Measurements from ENCODE around the gene ZYG11B. TPM values are rescaled to one million over a fixed set of nuclear protein-coding genes. Genes with fewer than 3 reads are reported as not detected.
"Not testable (repeated sequence)": the region's sequence is repeated elsewhere in the genome, so short reads cannot be mapped to it uniquely, and the experiment has no call there.

ZYG11B gene
- total and polyA plus RNA-seq, 2 experiments from 2014 or later: 14.0 to 40.4 TPM

GRCh38 chr1:52862666-52863458 lies 136.6 kb downstream of the ZYG11B start:
- no peaks in the 10 kb centered on the region for H3K4me1 ChIP-seq (ENCODE audit: low read depth)
- no peak overlapping the region for H3K4me3 ChIP-seq
- H3K36me3 ChIP-seq: no peaks in the 10 kb centered on the region
- no peaks in the 10 kb centered on the region for H3K27me3 ChIP-seq
- H3K9me3 ChIP-seq (ENCODE audit: low read depth): no peaks in the 10 kb centered on the region
- TF ChIP-seq CTCF (IDR thresholded peaks at IDR 0.05; ENCODE audit: low read depth, low read length): no peak
- no peak overlapping the region for H3K27ac ChIP-seq
- no peak for DNase-seq (ENCODE audit: low read depth in 1 of 2, low spot score in 1 of 2)

- TF ChIP-seq CTCF (IDR thresholded peaks at IDR 0.05; ENCODE audit: low read depth, low read length): no peak
- Histone ChIP-seq H3K36me3 (no peaks in the 10 kb centered on the region), H3K9me3 (ENCODE audit: low read depth) (no peaks in the 10 kb centered on the region), H3K27me3 (no peaks in the 10 kb centered on the region), H3K4me3 (no peak overlapping the region), H3K4me1 (ENCODE audit: low read depth) (no peaks in the 10 kb centered on the region), H3K27ac (no peak overlapping the region)
- DNase-seq (ENCODE audit: low read depth in 1 of 2, low spot score in 1 of 2): no peak
These were observed 141.0 kb downstream of the ZYG11B start for GRCh38 chr1:52867087-52867863.

GRCh38 chr1:52869727-52870126 lies 143.5 kb downstream of the ZYG11B start:
- H3K9me3 ChIP-seq (ENCODE audit: low read depth); H3K36me3 ChIP-seq; H3K4me3 ChIP-seq; DNase-seq (ENCODE audit: low read depth in 1 of 2, low spot score in 1 of 2); H3K27ac ChIP-seq; H3K27me3 ChIP-seq; H3K4me1 ChIP-seq (ENCODE audit: low read depth): not testable (repeated sequence)

GRCh38 chr1:52876843-52877242 lies 150.6 kb downstream of the ZYG11B start:
- Histone ChIP-seq H3K4me3 (no peak overlapping the region), H3K27me3 (no peaks in the 10 kb centered on the region), H3K4me1 (ENCODE audit: low read depth) (no peaks in the 10 kb centered on the region), H3K9me3 (ENCODE audit: low read depth) (no peaks in the 10 kb centered on the region), H3K27ac (no peak overlapping the region), H3K36me3 (no peaks in the 10 kb centered on the region)
- no peak for DNase-seq (ENCODE audit: low read depth in 1 of 2, low spot score in 1 of 2)
- TF ChIP-seq CTCF (IDR thresholded peaks at IDR 0.05; ENCODE audit: low read depth, low read length): no peak

Other genes with a start within 250 kb of the ZYG11B start
- gene TUT4, start 173.4 kb upstream of the ZYG11B start, total RNA-seq: 44.5 and 93.3 TPM in 2 replicates
- 42.6 and 73.5 TPM in 2 replicates for gene TUT4, start 173.4 kb upstream of the ZYG11B start, polyA plus RNA-seq
- gene GPX7, start 124.1 kb upstream of the ZYG11B start, total RNA-seq: 38.8 and 45.0 TPM in 2 replicates
- gene GPX7, start 124.1 kb upstream of the ZYG11B start, polyA plus RNA-seq: 14.4 and 30.5 TPM in 2 replicates
- gene SHISAL2A, start 93.3 kb upstream of the ZYG11B start, total RNA-seq: not detected in 2 replicates
- gene SHISAL2A, start 93.3 kb upstream of the ZYG11B start, polyA plus RNA-seq: not detected in 2 replicates
- 5.6 and 7.6 TPM in 2 replicates for gene COA7, start 28.1 kb upstream of the ZYG11B start, total RNA-seq
- gene COA7, start 28.1 kb upstream of the ZYG11B start, polyA plus RNA-seq: 10.4 and 14.2 TPM in 2 replicates
- 0.04 and 0.06 TPM in 2 replicates for gene ZYG11A, start 116.3 kb downstream of the ZYG11B start, total RNA-seq
- gene ZYG11A, start 116.3 kb downstream of the ZYG11B start, polyA plus RNA-seq: 0.04 TPM in 1 of 2 replicates, not detected in the other
- 25.6 and 74.9 TPM in 2 replicates for gene ECHDC2, start 195.3 kb downstream of the ZYG11B start, total RNA-seq
- gene ECHDC2, start 195.3 kb downstream of the ZYG11B start, polyA plus RNA-seq: 31.0 and 68.7 TPM in 2 replicates
- 131 and 134 TPM in 2 replicates for gene SCP2, start 200.8 kb downstream of the ZYG11B start, total RNA-seq
- gene SCP2, start 200.8 kb downstream of the ZYG11B start, polyA plus RNA-seq: 236 and 259 TPM in 2 replicates